Fibroblast of lung (primary cell): ENCODE data around the gene ARIH2.

Source experiments
- EZH2 ChIP-seq: IDR thresholded peaks from 2 replicates; pipeline ENCODE4 v1.5.1; 2012; ENCODE audit warnings: low read length, control low read depth, mild to moderate bottlenecking; ENCODE audit errors: missing control alignments
- TF ChIP-seq, protein P1 (sequence below), 2 donors: IDR thresholded peaks in 1 of 2; conservative IDR thresholded peaks in 1 of 2; 1 replicate in 1 of 2; 2 replicates in 1 of 2; pipeline ENCODE4 v1.5.1; 2011 to 2012; ENCODE audit warnings: low read length in 2 of 2, control low read depth in 1 of 2, inconsistent platforms in 1 of 2, low read depth in 1 of 2, mild to moderate bottlenecking in 1 of 2

DNA sequence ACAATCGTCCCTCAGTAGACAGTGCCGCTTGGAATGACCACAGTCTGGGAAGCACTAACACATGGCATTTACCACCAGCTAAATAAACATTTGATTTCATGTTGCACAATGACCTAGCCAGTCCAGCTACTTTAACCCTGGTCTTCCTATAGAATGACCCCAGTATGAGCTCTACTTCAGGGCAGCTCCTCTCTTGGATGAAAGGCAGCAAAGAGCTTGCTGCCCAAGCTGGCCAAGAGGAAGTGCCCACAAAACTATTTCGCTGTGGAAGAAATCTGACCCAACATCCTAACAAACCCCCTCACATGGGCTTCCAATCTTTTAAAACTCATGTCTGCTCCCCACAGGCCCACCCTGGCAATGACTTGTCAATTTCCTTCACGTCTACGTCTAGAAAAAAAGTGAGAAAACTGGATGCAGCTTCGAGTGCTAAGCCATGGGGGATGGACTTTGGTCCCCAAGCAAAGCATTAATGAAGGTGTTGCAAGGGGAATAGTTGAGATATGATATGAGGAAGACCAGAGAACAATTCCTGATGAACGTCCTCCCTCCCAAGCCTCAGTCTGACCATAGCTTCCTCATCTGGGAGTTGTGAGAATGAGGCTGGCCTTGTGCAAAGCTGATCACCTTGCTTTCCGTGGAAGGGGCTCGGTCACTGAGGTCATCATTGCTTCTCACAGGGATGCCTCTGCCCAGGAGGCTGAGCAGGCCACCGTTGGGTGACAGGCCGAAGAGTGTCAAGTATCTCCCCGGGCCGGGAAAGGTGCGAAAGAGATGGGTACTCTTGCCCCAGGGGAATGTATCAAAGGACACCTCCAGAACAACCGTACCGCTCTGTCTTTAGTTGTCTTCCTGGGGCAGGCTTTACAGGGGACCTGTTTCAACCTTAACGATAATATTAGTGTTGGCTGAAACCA, 20.9 kb upstream of the ARIH2 start:
- TF ChIP-seq, protein P1, sequence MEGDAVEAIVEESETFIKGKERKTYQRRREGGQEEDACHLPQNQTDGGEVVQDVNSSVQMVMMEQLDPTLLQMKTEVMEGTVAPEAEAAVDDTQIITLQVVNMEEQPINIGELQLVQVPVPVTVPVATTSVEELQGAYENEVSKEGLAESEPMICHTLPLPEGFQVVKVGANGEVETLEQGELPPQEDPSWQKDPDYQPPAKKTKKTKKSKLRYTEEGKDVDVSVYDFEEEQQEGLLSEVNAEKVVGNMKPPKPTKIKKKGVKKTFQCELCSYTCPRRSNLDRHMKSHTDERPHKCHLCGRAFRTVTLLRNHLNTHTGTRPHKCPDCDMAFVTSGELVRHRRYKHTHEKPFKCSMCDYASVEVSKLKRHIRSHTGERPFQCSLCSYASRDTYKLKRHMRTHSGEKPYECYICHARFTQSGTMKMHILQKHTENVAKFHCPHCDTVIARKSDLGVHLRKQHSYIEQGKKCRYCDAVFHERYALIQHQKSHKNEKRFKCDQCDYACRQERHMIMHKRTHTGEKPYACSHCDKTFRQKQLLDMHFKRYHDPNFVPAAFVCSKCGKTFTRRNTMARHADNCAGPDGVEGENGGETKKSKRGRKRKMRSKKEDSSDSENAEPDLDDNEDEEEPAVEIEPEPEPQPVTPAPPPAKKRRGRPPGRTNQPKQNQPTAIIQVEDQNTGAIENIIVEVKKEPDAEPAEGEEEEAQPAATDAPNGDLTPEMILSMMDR (conservative IDR thresholded peaks at IDR 0.05 in 1 of 2, IDR thresholded peaks at IDR 0.05 in 1 of 2; ENCODE audit: low read depth in 1 of 2, low read length in 2 of 2) = no peak
- no peak for TF ChIP-seq EZH2
